Stimulated activated CD8-positive, alpha-beta memory T cell treated with anti-CD3 and anti-CD28 coated beads, Interleukin-7, amount 100 ng/mL, for 48 hours (primary cell): Measurements from ENCODE around the gene ALMS1.
"Not testable (repeated sequence)": the region's sequence is repeated elsewhere in the genome, so short reads cannot be mapped to it uniquely, and the experiment has no call there.

Experiments
- DNase-seq, 2 donors: peaks; one replicate each; pipeline ENCODE4 v3.0.0-alpha.2; 2020; ENCODE audit warnings: low read depth in 1 of 2; ENCODE audit errors: extremely low read depth in 1 of 2

The ALMS1 gene

DNA sequence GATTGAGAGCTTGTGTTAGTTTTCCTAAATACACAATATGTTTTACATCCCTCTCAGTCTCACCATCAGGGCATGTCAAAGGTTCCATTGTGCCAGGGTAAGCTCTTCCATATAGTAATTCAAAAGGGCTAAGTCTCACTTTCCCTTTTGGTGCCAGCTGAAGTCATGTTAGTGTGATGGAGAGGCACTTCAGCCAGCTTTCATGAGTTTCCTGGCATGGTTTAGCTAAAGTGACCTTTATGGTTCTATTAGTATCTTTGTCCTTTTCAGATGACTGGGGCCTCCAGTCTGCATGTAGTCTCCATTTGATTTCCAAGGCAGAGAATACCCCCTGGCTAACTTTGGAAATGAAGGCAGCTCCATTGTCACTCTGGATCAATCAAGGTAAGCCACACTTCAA is 229.4 kb downstream of the ALMS1 start:
- DNase-seq = no peak

DNA sequence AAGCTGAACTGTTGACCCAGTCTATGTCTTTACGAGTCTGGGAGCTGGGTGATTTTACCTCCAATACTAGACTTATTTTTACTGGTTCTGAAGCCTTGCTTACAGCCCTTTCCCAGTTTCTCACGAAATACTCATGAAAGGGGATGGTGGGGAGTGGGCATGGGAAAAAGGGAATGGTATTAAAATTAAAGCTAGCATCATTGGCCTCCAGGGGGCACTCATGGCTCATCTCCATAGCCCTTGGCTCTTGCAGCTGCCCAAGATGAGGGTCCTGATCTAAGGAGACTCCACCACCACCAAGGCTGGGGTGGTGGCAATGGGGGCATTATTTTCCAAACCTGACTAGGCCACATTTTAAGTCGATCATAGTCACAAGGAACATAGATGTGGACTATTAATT is 234.3 kb downstream of the ALMS1 start:
- not testable (repeated sequence) for DNase-seq

DNA sequence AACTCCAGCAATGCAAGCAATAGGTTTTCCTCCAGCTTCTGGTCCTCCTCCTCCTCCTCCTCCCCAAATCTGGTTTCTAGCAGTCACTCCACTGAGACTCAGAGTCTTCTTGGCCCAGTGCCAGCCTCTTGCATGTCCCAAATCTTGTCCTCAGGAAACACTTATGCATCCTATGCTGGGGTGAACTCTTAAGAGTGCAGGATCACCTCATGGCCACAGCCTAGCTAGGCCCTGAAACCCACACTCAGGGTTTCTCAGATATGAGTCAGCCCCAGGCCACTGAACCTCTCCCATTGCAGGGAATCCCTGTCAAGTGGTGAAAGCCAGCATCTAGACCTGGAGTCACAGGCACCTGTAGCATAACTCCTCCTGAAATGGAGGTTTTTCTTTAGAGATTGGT is 238.4 kb downstream of the ALMS1 start:
- DNase-seq = not testable (repeated sequence)

DNA sequence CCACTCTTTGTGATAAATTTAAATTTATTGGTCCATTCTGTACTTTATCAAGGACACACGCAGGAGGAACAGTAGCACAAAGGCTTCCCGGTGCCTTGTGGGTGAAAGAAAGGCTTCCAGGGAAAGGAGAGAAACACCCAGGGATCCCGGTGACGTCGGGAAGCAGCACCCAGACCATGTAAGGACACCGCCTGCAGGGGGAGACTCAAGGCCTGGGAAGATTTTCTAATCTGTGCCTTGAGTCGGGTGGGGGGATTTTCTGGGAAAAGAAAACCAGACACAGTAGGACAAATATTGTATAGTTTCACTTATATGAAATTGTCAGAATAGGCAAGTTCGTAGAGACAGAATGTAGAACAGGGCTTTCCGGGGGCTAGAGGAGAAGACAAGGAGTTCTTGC is 239.0 kb downstream of the ALMS1 start:
- DNase-seq = not testable (repeated sequence)

DNA sequence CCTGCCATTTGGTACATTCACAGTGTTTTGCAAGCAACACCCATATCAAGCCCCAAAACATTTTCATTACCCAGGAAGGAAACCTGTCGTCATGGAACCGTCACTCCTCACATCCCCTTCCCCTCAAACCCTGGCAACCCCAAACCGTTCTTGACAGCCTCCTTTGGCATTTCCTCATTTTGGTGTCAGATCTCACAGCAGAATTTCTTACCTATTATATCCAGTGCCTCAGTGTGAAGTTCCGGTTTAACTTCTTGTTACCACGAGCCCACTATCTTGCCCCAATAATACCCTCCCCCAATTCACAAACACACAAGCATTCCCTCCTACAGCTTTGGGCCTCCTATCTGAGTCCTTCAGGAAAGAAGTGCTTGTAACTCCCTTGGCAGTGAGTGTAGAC is 240.6 kb downstream of the ALMS1 start:
- not testable (repeated sequence) for DNase-seq

DNA sequence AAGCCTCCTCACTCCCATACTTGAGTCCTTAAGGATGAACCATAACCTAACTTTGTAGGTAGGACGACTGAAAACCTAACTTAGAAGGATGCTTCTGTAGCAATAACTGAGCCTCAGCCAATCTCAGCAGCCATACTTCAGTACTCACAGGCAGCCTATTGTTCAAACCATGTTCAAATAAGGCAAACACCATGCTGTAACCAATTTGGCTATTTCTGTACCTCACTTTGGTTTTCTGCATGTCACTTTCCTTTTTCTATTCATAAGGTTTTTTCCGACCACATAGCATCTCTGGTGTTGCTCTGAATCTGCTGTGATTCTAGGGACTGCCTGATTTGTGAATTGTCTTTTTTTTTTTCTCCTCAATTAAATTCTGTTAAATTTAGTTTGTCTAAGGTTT is 242.9 kb downstream of the ALMS1 start:
- DNase-seq = not testable (repeated sequence)

DNA sequence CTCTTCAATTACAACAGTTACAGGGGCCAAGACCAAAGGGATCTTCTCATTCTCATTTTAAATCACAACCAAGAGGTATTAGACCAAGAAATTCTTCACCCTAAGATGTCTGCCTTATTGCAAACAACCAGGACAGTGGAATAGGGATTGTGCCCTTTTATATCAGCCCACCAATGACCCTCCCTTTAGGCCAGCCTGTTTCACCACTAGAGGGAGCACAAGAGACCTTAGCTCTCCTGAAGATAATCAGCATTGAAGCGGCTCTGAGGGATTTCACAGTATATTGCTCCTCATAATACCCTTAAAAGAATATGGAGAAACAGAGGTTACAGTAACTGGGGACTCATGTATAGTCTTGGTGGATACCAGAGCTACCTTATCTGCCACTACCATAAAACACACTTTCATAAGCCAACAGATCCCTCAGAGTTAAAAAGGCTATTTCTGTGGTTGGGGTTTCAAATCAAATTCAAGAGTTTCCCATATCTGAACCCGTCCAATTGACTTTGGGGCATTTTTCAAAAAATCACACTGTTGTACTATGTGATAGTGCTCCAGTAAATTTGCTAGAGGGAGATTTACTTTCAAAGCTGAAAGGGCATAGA is 245.1 kb downstream of the ALMS1 start:
- not testable (repeated sequence) for DNase-seq

DNA sequence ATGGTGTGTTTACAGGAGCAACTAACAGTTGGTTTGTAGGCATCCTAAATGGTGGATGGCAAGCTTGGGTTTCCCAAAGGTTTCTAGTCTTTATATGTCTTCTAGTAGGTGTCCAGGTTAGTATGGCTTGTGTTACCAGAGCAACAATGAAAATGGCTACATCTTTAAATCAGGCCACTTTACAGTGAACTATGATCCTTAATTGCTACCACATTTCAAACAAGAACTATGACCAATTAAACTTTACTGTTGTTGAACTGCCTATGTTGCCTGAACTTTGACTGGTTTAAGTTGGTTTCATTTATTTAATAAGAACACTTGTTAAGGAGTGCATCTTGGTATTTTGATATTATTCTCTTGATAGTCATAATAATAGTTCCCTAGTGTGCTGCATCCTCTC is 251.3 kb downstream of the ALMS1 start:
- not testable (repeated sequence) for DNase-seq

DNA sequence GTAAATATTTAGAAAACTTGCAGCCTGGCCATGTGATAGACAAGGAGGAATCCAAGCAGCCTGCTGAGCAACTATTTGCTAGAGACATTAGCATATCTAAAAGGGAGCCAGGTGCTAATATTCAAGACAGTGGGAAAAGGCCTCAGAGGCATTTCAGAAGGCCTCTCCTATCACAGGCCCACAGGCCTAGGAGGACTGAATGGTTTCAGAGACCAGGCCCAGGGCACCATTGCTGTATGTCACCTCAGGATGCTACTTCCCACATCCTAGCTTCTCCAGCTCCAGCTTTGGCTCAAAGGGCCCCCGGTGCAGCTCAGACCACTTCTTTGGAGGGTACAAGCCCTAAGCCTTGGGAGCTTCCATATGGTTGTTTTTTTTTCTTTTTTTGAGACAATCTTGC is 252.8 kb downstream of the ALMS1 start:
- no peak for DNase-seq

DNA sequence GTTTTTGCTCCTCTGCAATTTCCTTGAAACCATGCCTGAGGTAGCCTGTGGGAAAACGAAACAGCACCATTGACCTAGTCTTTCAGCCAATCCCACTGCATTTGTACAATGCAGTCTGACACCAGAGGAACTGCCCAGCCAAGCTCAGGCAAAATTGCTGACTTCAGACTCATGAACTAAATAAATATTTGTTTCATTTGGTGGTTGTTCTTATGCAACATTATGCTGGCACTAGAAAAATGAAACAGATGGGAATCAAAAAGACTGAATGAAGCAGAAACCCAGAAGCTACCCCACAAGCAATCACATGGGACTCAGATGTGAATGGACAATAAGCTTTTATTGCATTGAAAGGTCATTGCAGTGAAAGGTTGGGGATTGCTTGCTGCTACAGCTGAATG is 254.9 kb downstream of the ALMS1 start:
- DNase-seq = no peak

DNA sequence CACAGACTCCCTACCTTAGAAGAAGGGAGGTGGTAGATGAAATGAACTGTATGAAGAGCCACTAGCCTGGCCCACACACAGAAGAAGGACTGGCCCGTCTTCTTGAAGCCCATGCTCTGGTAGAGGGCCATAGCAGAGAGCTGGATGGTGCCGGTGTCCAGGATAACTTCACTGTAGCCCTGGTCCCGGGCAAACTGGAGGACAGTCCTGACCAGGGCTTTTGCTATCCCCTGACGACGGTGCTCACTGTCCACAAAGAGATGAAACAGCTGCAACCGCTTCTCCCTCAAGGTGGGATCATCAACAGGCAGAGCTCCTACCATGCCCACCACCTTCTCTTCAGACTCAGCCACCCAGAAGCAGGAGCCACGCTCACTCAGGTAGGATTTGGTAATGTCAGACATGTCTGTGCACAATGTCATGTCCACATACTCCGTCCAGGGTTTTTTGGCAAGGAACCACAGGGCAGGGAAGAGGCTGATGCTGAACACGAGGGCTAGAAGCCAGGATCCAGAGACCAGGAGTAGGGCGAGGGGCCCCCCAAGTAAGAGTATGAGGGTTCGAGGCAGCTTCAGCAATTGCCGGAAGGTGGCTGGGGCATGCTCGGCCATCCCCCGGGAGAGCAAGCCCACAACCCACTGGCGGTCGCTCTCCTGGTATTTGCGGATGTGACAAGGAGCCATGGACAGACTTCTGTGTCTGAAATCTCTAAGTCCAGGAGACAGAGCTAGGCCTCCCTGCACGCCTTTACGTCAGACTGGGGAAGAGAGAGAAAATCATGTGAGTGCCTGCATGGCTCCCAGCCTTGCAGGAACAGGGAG is 255.5 kb downstream of the ALMS1 start:
- no peak for DNase-seq

DNA sequence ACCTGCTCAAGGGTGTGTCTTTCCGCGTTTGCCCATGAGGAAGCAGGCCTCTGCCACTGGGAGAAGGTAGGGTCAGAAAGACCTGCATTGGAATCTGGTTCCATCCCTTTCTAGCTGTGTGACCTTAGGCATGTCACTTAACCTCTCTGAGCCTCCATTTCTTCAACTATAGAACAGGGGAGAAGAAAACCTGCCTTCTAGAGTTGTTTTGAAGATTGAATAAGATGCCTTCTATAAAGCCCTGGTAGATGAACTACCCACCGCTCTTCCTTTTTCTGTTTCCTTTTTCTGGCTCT is 256.1 kb downstream of the ALMS1 start:
- DNase-seq = no peak

DNA sequence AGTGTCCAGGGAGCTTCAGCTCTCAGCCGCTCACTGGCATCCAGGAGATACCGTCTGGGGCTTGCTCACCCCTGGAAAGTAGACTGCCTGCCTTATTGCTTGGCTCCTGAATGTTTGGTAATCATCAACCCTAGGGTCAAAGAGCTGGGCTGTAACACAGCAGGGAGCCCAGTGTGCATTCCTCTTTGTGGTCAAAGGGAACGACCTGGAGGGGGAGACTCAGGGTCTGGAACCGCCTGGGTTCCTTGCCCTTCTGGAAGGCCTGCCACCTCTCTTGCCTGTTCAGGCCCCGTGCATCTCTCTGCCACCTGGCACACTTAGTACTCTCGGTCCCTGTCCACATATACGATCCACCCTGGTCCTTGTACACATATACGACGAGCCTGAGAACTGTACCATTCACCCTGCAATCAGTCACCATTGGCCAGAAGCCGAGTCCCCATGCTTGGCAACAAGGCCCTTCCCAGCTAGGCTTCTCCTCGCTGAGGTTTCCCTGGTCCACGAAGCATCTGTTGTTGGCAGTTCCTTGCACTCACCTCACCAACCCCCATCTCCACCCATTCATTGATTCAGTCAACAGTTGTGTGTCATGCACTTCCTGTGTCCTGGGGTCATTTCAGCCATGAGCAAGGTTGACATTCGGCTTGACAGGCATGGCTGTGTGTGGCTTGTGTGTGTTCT is 256.8 kb downstream of the ALMS1 start, which contains the start of gene NAT8:
NAT8 (minus strand) TSS at position 85 of the 681 bp plus-strand sequence. CDS start 794 bp downstream, outside the sequence.
- DNase-seq = no peak

DNA sequence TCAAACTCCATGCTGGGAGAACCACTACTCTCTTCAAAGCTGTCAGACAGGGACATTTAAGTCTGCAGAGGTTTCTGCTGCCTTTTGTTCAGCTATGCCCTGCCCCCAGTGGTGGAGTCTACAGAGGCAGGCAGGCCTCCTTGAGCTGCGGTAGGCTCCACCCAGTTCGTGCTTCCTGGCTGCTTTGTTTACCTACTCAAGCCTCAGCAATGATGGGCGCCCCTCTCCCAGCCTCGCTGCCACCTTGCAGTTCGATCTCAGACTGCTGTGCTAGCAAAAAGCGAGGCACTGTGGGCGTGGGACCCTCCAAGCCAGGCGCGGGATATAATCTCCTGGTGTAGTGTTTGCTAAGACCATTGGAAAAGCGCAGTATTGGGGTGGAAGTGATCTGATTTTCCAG is 262.1 kb downstream of the ALMS1 start:
- DNase-seq = not testable (repeated sequence)

DNA sequence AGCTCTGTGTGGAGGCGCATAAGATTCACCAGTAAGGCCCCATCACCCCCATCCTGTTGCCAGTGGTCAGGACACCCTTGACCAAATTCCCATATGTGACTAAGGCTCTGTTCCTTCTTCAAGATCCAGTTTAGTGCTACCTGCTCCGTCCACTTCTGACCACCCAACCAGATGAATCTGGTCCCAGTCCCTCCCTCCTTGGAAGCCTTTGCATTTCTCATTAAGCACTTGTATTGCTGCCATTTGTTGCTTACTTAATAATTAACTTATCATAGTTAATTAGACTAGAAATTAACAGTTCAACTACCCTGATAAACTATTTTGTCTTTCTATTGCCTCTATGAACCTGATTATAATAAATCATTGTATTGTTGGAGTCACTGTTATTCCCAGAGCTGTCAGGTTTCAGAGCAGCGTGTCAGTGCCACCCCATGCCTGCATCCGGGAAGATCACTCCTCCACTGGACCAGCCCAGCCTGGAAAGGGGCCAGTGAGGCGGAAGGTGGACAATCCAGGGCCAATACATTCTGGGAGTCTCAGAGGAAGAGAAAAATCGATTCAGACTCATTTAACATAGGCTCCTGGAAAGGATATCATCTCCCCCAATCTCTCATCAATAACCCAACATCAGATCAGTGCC is 266.1 kb downstream of the ALMS1 start:
- DNase-seq = no peak

DNA sequence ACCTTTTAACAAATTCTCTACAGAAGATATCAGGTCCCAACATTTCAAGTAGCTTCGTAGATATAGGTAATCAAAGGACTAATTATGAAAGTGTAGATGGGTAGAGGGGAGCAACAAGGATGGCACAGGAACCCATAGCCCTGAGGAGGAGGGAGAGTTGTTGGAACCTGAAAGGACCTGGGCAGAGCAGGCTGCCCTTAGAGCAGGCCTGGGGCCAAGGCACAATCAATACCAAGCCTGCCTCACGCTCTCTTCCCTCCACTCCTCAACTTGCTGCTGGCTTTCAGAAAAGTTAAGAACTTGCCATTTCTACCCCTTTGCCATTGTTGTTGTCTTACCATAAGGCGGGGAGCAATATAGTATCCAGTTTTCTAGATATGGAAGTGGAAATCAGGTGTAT is 266.7 kb downstream of the ALMS1 start:
- DNase-seq = no peak

DNA sequence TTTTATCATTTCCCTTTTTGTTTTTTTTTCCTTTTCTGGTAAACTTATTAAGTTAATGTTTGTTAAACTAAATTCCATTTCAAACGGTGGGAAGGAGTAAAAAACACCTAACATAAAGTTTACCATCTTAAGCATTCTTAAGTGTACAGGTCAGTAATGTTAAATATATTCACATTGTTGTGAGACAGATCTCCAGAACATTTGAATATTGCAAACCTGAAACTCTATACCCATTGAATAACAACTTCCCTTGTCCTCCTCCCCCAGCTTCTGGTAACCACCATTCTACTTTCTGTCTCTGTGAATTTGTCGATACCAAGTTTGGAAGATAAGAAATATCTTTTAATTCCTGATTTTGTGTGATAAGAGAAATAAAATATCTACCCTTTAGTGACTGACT is 268.5 kb downstream of the ALMS1 start:
- DNase-seq = no peak
